NCI-H2107 treated with DMSO at 0.1 percent for 48 hours (cell line): ENCODE measurements around the gene CNTNAP1.

Experiments
- DNase-seq: peaks from one replicate; lab custom pipeline; 2025; ENCODE audit not compliant: unreplicated experiment; lab: John Stamatoyannopoulos, UW

The CNTNAP1 gene

DNA sequence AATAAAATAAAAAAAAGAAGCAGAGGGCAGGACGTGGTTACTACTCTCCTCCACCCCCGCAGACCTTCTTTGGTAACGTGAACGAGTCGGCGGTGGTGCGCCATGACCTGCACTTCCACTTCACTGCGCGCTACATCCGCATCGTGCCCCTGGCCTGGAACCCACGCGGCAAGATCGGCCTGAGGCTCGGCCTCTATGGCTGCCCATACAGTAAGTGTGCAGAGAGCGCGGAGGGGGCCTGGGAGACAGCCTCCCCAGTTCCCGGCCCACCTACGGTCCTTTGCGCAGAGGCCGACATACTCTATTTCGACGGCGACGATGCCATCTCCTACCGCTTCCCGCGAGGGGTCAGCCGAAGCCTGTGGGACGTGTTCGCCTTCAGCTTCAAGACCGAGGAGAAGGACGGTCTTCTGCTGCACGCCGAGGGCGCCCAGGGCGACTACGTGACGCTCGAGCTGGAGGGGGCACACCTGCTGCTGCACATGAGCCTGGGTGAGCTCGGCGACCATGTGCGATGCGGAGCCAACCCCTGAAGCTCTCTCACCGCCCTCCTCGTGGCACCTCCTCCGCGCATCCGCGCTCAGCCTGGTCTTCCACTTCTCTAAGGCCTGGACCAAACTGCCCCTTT is 2.7 kb downstream of the CNTNAP1 start:
- no peak for DNase-seq

DNA sequence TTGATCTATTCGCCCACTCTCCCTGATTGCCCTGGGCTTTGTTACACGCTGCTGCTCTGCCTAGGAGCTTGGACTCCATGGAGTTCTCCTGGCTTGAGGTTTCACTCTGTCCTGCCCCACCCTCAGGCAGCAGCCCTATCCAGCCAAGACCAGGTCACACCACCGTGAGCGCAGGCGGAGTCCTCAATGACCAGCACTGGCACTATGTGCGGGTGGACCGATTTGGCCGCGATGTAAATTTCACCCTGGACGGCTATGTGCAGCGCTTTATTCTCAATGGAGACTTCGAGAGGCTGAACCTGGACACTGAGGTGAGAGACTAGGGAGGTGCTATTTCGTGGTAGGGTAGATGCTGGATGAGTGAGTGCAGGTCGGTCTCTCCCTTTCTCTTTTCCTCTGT is 3.5 kb downstream of the CNTNAP1 start:
- DNase-seq, result no peak

DNA sequence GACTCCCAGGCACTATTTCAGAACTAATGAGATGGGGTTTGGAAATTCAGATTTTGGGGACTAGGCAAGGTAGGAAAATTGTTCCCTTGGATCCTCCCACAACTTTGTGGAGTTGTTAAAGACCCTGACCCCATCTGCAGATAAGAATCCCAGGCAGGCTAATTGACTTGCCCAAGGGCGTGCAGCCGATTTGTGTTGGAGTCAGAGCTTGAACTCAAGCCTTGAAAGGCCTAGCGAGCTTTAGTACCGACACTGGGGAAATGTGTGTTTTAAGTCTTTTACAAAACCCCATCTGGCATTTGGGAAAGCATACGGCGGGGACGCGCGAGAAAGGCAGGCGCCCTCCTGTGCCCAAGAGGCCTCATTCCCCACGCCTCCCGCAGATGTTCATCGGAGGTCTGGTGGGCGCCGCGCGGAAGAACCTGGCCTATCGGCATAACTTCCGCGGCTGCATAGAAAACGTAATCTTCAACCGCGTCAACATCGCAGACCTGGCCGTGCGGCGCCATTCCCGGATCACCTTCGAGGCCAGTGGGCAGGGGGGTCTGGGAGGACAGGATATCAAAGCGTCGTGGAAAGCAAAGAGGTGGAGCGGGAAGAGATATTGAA is 4.3 kb downstream of the CNTNAP1 start:
- DNase-seq, result no peak

DNA sequence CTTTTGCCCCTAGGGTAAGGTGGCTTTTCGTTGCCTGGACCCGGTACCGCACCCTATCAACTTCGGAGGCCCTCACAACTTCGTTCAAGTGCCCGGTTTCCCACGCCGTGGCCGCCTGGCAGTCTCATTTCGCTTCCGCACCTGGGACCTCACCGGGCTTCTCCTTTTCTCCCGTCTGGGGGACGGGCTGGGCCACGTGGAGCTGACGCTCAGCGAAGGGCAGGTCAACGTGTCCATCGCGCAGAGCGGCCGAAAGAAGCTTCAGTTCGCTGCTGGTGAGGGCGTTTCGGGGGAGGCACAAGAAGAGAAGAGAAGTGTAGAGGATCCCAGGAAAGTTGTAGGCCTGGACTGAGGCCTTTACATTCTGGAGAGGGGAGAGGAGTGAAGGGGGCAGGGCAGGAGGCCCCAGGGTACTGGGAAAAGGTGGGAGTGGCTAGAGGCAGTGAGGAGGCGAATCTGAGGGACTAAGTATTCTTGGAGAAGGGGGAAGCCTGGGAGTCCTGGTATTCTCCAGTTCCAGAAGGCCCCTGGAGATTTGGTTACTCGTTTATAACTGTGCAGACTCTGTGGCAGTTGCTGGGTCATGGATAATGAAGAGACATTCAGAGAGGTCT is 5.5 kb downstream of the CNTNAP1 start:
- DNase-seq, result no peak

DNA sequence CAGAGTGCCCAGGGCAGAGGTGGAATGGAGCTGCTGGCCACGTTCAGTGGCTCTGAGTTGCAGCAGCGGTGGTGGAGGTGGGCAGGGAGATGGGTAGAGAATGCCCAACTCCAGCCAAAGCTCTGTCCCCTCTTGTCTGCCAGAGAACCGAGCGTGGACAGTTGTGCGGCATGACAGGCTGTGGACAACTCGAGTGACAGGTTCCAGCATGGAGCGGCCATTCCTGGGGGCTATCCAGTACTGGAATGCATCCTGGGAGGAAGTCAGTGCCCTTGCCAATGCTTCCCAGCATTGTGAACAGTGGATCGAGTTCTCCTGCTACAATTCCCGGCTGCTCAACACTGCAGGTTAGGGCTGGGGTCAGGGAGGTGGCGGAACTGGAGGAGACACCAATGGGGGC is 8.3 kb downstream of the CNTNAP1 start:
- no peak for DNase-seq

DNA sequence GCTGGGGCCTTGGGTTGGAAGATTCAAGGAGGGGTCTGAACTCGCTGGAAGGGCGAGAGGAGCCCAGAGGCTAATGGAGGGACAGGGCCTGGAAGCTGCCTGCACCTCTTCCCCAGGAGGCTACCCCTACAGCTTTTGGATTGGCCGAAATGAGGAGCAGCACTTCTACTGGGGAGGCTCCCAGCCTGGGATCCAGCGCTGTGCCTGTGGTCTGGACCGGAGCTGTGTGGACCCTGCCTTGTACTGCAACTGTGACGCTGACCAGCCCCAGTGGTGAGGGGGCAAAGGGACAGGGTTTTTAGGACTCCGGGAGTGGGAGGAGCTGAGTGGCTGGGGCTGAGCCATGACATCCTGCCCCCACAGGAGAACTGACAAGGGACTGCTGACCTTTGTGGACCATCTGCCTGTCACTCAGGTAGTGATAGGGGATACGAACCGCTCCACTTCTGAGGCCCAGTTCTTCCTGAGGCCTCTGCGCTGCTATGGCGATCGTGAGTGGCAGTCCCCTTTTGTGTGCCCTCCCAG is 8.8 kb downstream of the CNTNAP1 start:
- no peak for DNase-seq

DNA sequence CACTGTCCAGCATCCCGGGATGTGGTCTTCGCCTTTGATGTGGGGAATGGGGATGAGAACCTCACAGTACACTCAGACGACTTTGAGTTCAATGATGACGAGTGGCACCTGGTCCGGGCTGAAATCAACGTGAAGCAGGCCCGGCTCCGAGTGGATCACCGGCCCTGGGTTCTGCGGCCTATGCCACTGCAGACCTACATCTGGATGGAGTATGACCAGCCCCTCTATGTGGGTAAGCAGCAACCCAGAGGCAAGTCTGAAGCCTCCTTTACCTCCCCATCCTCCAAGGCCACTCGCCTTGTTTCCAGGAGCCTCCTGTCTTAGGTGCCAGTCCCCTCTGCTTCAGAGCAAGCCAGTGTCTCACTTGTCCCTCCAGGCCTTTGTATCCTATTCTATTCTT is 10.2 kb downstream of the CNTNAP1 start:
- no peak for DNase-seq

DNA sequence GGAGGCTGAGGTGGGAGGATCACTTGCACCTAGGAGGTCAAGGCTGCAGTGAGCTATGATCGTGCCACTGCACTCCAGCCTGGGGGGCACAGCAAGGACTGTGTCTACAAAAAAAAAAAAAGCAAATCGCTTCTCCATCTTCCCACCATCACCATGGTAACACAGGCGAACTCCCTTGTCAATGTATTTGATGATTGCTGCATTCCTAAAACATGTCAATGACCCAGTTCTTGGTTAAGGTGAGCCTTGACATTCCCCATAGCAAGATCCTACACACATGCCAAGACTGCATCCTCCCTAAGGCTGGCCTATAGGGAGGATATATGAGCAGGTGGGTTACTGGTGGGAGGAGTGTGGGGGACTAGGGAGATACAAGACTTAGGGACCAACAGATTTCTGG is 12.2 kb downstream of the CNTNAP1 start:
- no peak for DNase-seq

DNA sequence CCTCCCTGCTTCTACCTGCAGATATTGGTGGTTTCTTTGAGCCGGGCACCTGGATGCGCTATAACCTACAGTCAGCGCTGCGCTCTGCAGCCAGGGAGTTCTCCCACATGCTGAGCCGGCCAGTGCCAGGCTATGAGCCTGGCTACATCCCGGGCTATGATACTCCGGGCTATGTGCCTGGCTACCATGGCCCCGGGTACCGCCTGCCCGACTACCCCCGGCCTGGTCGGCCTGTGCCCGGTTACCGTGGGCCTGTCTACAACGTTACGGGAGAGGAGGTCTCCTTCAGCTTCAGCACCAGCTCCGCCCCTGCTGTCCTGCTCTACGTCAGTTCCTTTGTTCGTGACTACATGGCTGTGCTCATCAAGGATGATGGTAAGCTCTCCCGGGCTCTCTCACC is 13.2 kb downstream of the CNTNAP1 start:
- DNase-seq, result no peak

DNA sequence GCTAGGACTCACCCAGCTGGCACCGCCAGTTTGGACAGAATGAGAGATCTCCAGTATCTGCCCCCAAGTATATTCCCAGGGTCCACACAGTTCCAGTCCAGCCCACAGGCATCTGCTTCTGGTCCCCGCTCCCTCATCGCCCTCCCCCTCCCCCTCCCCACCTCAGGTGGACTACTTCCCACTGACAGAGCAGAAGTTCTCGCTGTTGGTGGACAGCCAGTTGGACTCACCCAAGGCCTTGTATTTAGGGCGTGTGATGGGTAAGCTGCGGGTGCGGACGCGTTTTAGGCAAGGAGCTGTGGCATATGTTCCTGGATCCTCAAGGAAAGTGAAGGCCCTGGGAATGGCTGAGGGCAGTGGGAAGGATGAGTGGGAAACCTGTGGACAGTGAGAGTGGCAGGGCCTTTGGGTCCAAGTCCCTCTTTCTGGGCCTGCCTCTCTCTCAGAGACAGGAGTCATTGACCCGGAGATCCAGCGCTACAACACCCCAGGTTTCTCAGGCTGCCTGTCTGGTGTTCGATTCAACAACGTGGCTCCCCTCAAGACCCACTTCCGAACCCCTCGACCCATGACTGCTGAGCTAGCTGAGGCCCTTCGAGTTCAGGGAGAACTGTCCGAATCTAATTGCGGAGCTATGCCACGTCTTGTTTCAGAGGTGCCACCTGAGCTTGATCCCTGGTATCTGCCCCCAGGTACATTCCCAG is 14.9 kb downstream of the CNTNAP1 start:
- no peak for DNase-seq

DNA sequence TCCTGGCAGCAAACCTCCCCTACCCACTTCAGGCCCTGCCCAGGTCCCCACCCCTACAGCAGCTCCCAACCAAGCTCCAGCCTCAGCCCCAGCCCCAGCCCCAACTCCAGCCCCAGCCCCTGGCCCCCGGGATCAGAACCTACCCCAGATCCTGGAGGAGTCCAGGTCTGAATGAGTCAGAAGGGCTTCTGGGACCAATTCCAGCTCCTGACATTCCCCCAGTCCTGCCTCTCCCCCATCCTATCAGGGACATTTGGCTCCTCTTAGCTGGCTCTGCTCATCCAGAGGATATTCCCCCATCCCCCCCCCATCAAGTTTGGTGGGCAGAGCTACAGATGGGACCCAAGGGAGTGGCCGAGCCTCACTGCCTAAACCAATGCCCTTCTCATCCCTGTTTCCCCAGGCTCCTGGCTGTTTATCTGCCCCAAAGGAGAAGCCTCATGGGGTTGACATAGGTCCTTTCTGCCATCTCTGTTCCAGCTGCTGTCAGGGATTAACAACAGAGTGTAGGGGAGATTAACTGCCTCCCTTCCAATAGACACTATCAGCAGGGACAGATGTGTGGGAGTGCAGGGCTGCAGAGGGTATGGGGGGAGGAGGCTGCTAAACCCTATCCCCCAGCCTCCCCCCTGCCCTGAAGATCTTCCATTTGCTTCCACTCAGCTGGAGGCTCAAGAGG is 16.5 kb downstream of the CNTNAP1 start:
- DNase-seq, result no peak

DNA sequence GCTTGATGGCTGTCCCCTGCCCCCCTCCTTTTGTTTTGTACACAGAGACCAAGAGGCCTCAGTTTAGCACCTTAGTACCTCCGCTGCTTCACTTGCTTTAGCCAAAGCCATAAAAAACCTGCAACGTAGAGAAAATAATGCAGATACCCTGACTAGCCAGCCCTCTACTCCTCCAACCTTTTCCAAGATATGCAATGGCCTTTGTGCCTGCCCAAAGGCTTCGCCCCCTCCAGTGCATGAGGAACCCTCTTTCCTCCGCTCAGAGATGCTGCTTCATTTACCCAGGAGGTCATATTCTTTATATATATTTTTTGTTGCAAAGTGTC is 17.0 kb downstream of the CNTNAP1 start:
- DNase-seq, result no peak

DNA sequence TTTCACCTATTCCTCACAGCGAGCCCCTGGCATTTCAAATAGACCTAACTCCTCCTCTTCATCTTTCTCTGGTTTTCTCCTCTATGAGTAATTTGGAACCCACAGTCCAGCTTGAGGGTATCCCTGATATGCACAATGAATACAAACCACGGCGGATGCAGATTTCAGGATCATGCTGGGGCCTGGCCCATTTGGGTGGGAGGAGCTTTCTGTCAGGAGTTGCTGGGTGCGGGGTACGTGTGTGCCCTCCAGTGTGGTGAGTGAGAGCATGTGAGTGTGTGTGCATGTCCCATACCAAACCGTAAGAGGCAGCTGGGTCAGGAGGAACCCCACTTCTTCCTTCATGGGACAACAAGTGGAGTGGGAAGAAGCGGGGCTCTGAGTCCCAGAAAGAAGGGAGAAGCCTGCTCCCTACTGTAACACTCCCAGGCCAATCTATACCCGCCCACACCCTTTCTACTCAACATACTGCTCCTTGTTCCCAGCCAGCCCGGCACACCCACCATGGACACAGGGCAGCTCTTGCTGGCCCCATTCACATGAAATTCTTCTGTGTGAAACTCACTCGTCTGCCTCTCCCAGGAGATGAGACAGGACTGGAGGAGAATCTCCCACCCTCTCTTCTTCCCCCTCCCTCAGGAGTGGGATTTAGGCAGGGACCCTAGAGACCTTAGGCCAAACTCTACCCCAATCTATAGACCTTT is 18.4 kb downstream of the CNTNAP1 start:
- no peak for DNase-seq

DNA sequence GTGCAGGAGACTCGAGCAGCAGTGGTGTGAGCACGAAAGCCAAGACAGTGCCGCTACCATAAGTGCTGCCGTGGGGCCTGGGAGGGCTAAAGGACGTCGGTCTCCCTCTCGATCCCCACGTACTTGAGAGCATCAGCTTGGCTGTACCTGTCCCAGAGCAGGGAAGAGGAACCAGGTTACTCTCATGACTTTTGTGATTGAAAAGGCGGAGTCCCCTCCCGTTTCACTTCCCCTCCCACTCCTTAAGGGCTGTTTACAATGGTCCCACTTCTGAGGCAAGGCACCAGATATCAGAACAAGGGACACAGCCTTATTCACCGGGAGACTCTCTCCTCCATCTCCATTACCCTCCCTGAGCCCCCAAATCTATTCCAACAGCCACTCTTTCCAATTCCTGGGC is 20.1 kb downstream of the CNTNAP1 start:
- DNase-seq, result no peak

DNA sequence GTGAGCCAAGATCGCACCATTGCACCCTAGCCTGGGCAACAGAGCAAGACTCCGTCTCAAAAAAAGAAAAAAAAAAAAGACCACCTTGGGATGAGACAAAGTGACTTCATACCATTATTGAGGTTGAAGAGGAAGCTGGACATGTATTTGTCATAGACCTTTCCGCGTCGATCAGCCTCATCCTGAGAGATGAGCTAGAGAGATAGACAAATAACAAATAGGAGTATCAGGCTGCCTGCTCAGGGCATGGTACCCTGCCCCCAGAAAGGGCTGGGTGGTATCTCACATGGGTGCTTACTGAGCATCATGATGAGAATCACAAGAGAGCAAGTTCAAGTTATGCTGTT is 22.1 kb downstream of the CNTNAP1 start:
- no peak for DNase-seq

DNA sequence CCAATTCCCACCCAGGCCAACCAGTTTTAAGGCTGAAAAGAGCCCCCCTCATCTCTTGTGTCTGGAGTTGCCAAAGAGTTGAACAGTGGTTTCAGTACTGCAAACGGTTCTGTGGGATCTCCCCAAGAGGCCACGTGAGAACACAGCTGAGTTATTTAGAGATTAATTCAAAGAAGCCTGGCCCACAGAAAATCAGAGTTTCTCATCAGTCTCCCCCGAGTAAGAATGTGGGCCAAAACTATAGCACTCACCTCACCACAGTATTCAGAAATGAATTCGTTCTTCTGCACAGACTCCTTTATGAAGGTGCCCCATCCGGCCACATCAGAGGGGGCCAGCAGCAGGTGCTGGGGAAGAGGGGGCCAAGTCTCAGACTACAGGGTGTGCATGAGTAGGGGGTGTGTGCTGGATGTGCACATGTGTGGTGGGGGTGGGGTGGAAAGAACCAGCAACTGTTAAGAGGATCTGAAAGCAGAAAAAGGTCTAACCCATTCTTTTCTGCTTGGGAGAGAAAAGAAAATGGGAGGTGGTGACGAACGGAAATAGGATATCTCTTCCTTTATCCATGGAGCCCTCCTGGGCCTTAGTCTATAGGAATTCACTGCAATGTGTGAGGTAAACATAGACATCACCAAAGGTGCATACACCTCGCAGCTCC is 22.6 kb downstream of the CNTNAP1 start:
- no peak for DNase-seq

DNA sequence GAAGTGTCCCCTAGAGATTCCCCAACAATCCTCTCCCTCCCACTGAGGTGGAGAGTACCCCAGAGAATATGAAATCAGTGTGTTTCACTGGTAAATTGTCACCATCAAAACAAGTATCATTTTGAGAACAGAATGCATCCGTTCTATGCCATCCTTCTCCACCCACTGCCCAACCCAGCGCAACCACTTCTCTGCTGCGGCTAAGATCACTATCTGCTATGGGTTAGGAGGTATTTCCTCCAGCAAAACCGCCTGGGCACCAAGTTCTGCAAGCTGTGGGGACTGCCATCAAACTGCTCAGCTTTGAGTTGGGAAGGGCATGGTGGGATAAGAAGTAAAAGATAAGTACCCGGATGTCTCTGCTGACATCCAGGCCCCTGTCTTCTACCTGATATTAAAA is 24.4 kb downstream of the CNTNAP1 start:
- DNase-seq, result no peak

DNA sequence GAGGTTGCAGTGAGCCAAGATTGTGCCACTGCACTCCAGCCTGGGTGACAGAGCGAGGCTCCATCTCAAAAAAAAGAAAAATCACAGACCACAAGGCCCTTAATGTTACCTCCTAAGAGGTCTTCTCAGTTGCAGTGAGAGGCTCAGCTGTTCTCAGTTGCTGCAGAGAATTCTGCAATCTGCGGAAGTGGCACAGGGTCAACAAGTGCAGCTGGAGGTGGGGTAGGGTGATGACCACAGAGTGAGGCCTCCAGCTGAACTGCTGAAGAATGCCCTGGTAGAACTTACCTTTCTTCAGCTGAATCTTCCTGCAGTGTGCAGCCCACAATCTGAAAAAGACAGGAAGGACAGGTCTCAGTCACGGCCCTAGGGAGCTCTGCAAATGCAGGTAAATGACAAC is 26.3 kb downstream of the CNTNAP1 start:
- no peak for DNase-seq

DNA sequence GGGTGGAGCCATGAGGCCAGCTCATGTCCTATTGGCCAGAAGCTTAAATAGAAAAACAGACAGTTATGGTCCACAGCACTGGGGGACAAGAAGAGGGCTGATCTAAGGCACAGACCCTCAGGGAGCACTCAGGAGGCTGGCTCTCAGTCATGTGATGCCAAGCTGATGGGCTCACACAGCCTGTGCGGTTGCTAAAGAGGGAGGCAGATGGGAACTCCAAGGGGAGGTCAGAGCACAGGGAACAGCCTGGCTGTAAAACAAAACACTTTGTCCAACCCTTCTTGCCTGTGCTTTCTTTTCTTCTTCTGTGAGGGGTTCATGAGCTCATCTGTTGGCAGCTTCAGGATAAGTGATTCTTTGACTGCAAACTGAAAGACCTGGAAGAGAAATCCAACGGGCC is 27.2 kb downstream of the CNTNAP1 start:
- DNase-seq, result no peak

DNA sequence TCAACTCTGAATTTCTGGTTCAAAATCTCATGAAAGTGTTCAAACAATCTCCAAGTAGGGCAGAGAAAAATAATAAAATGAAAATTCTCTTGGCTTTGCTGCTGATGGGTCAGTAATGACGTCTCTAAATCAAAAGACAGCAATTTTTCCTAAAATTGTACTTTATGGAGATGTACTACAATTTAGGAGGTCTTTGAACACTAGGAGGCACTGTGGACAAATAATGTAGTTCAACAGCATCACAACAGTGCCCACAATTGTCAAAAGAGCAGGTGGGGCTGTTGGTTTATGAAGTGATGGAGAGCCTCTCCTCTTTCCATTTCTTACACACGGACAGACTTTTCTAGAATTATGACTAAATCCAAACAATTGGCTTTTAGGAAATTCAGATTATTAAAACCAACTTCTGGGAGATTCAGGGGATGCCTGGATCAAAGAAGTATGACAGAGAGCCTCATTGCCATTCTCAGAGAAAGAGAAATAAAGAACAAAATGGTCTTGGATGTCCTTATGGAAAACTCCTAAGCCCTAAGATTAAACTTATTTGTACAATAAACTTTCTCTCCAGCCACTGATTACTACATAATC is 38.8 kb downstream of the CNTNAP1 start:
- peak; percentile 64 for DNase-seq
